SH-SY5Y (cell line): Measurements from ENCODE around the gene TUNAR.

ENCODE experiments used
- GATA2 ChIP-seq: IDR thresholded peaks from 2 replicates; pipeline ENCODE4 v1.6.1; 2011; ENCODE audit warnings: mild to moderate bottlenecking, low read depth, low read length
- GATA3 ChIP-seq: IDR thresholded peaks from 2 replicates; pipeline ENCODE4 v1.6.1; 2011; ENCODE audit warnings: low read depth, mild to moderate bottlenecking, low read length, moderate library complexity

GRCh38 chr14:95920769-95921438 is 44.3 kb downstream of the TUNAR start:
- TF ChIP-seq GATA2 (no peak), GATA3 (no peak)
